Left lung (tissue), 10 donors: ENCODE data around the gene CPT1A. TPM values are rescaled to one million over a fixed set of nuclear protein-coding genes. Genes with fewer than 3 reads are reported as not detected.

Experiments used
- ATAC-seq: fragments of 200-7000 bp; cut with Tn5 transposase; one replicate; pipeline ENCODE4 v1.9.1; 2020; ENCODE audit warnings: moderate library complexity
- DNase-seq, 4 donors: peaks; one replicate each; pipeline ENCODE4 v3.0.0-alpha.2; 2013 to 2020
- H3K27ac ChIP-seq, 2 donors: fragments of 200-600 bp; sonication (generic) in 1 of 2; one replicate each; pipeline versions ENCODE4 v1.5.0 to v1.8.0; 2020 to 2021
- H3K27me3 ChIP-seq, 2 donors: fragments of 200-600 bp; sonication (generic) in 1 of 2; one replicate each; pipeline versions ENCODE4 v1.5.0 to v1.8.0; 2020 to 2021
- H3K36me3 ChIP-seq, 2 donors: fragments of 200-600 bp; sonication (generic) in 1 of 2; one replicate each; pipeline versions ENCODE4 v1.5.0 to v1.8.0; 2020 to 2021
- H3K4me1 ChIP-seq, 2 donors: fragments of 200-600 bp; one replicate each; pipeline ENCODE4 v1.8.0; 2021
- H3K4me3 ChIP-seq, 2 donors: fragments of 200-600 bp; sonication (generic) in 1 of 2; one replicate each; pipeline versions ENCODE4 v1.5.0 to v1.8.0; 2020 to 2021; ENCODE audit warnings: mild to moderate bottlenecking in 1 of 2
- H3K9me3 ChIP-seq, 2 donors: fragments of 200-600 bp; sonication (generic) in 1 of 2; one replicate each; pipeline versions ENCODE4 v1.5.0 to v1.8.0; 2020 to 2021
- CTCF ChIP-seq, 2 donors: fragments of 200-600 bp; sonication (generic) in 1 of 2; IDR thresholded peaks; one replicate each; pipeline versions ENCODE4 v1.5.0 to v1.8.0; 2021; ENCODE audit warnings: antibody characterized with exemption in 2 of 2
- intact Hi-C, 2 donors: fragments of 100-400 bp; cut with DNase I; formaldehyde crosslinking; loops; one replicate each; pipeline versions ENCODE4 v1.11.2 to v1.14.2; 2022
- polyA plus RNA-seq, 6 donors: library from polyadenylated mRNA; unstranded; fragments of 120-200 nt; gene quantifications; one replicate each; pipeline ENCODE4 v1.2.1, GENCODE V29; 2013; ENCODE audit not compliant: insufficient read length in 6 of 6
- total RNA-seq, 2 donors: library from RNA; stranded (reverse); fragmentation: NEBNext Ultra II Directional; extraction: Animal tissue kit (Norgen Biotek cat#: 25700); gene quantifications; one replicate each; pipeline ENCODE4 v1.2.1, GENCODE V29; 2021
- donor health status: DM: no; HTN: yes; CAD: no.
- donor health status: DM: no; HTN: no; CAD: no.

Gene CPT1A
- total and polyA plus RNA-seq, 8 donors: 25.7 to 83.9 (median 31.9) TPM

GRCh38 chr11:68735125-68735524 lies 106.6 kb downstream of the CPT1A start:
- DNase-seq (peak in 1 of 4 donors; percentile 82), ATAC-seq (no peak)
- TF ChIP-seq CTCF (IDR thresholded peaks at IDR 0.05): no peak
- Histone ChIP-seq H3K4me3 (no peak overlapping the region), H3K4me1 (peaks cover 0 to 14% of the 10 kb centered on the region in 2 donors), H3K27me3 (no peaks in the 10 kb centered on the region), H3K36me3 (no peaks in the 10 kb centered on the region), H3K9me3 (no peaks in the 10 kb centered on the region), H3K27ac (peak overlapping the region in 1 of 2 donors; percentile 64)
- intact Hi-C loops: no loop called here

GRCh38 chr11:68734111-68734510 lies 107.6 kb downstream of the CPT1A start:
- ATAC-seq: no peak
- Histone ChIP-seq H3K4me3 (no peak overlapping the region), H3K9me3 (no peaks in the 10 kb centered on the region), H3K4me1 (peaks cover 0 to 14% of the 10 kb centered on the region in 2 donors), H3K27me3 (no peaks in the 10 kb centered on the region), H3K36me3 (no peaks in the 10 kb centered on the region), H3K27ac (no peak overlapping the region)
- no peak for TF ChIP-seq CTCF (IDR thresholded peaks at IDR 0.05)
- intact Hi-C loops: no loop called here
- no peak for DNase-seq

- Histone ChIP-seq H3K4me1 (no peaks in the 10 kb centered on the region), H3K27me3 (no peaks in the 10 kb centered on the region), H3K9me3 (no peaks in the 10 kb centered on the region), H3K36me3 (no peaks in the 10 kb centered on the region), H3K27ac (no peak overlapping the region), H3K4me3 (no peak overlapping the region)
- TF ChIP-seq CTCF (IDR thresholded peaks at IDR 0.05): no peak
- no peak for DNase-seq
- intact Hi-C loops: no loop called here
- no peak for ATAC-seq
These were observed 113.9 kb downstream of the CPT1A start for GRCh38 chr11:68727783-68728182.

- DNase-seq (no peak), ATAC-seq (peak; percentile 27)
- H3K27ac ChIP-seq: no peak overlapping the region
- TF ChIP-seq CTCF (IDR thresholded peaks at IDR 0.05): no peak
- intact Hi-C loops: no loop called here
- no peaks in the 10 kb centered on the region for H3K36me3 ChIP-seq
- H3K4me3 ChIP-seq: no peak overlapping the region
- H3K9me3 ChIP-seq: no peaks in the 10 kb centered on the region
- H3K4me1 ChIP-seq: no peaks in the 10 kb centered on the region
- peaks cover 0 to 6% of the 10 kb centered on the region in 2 donors for H3K27me3 ChIP-seq
These were observed 117.4 kb downstream of the CPT1A start for GRCh38 chr11:68724293-68724692.

- DNase-seq: no peak
- Histone ChIP-seq H3K9me3 (no peaks in the 10 kb centered on the region), H3K27me3 (peaks cover 0 to 6% of the 10 kb centered on the region in 2 donors), H3K27ac (no peak overlapping the region), H3K4me3 (no peak overlapping the region), H3K36me3 (no peaks in the 10 kb centered on the region), H3K4me1 (no peaks in the 10 kb centered on the region)
- intact Hi-C loops: no loop called here
- no peak for ATAC-seq
- no peak for TF ChIP-seq CTCF (IDR thresholded peaks at IDR 0.05)
These were observed 119.6 kb downstream of the CPT1A start for GRCh38 chr11:68722143-68722542.
